ENCODE data around the gene METTL21A. TPM values are rescaled to one million over a fixed set of nuclear protein-coding genes. Genes with fewer than 3 reads are reported as not detected.

The METTL21A gene
- total and polyA plus RNA-seq, 2 of the 4 experiments (the other 2 are of a cell fraction), result 5.9 to 11.6 TPM

DNA sequence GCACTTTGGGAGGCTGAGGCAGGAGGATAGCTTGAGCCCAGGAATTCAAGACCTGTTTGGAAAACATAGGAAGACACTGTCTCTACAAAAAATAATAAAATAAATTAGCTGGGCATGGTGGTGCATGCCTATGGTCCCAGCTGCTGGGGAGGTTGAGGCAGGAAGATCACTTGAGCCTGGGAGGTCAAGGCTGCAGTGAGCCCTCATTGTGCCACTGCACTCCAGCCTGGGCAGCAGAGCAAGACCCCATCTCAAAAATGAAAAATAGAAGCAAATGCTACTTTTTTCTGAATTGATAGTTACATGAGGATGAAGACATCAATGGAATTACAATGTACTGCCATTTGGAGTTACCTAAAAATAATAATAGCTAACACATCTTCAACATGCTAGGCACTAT is 31.9 kb downstream of the METTL21A start:
- Histone ChIP-seq H4K5ac (ENCODE audit: low read depth, low read length) (no peak overlapping the region), H3K18ac (ENCODE audit: low read depth, low read length) (no peak overlapping the region), H2BK5ac (ENCODE audit: low read depth, low read length, poor library complexity, severe bottlenecking) (no peak overlapping the region), H2BK15ac (ENCODE audit: low read depth, low read length) (no peak overlapping the region), H4K8ac (ENCODE audit: low read depth in 2 of 2, low read length in 2 of 2) (no peak overlapping the region), H3K56ac (ENCODE audit: extremely low read depth, insufficient read depth, low read length) (no peak overlapping the region), H4K91ac (ENCODE audit: insufficient read depth, low read depth, low read length) (no peak overlapping the region), H3K36me3 (ENCODE audit: control insufficient read depth, insufficient read depth, low read length) (peaks cover 20% of the 10 kb centered on the region), H3K27me3 (ENCODE audit: control insufficient read depth, insufficient read depth, low read length) (no peaks in the 10 kb centered on the region), H4K20me1 (ENCODE audit: insufficient read depth, low read length) (no peaks in the 10 kb centered on the region), H3K79me1 (ENCODE audit: low read depth in 1 of 2, low read length in 2 of 2) (peaks cover 7 to 9% of the 10 kb centered on the region in 2 experiments; a peak in 2 of 4 replicates), H2BK20ac (ENCODE audit: low read depth, low read length) (no peak overlapping the region), H2AK9ac (replicated peaks; ENCODE audit: low read depth, low read length, poor library complexity) (no peak overlapping the region), H3K4ac (ENCODE audit: low read depth, low read length) (no peak overlapping the region), H3K27ac (ENCODE audit: insufficient read depth, low read length) (no peak overlapping the region), H3K23ac (ENCODE audit: low read depth, low read length) (no peak overlapping the region), H2AFZ (replicated peaks; ENCODE audit: low read length, poor library complexity) (no peak overlapping the region), H3K9me3 (ENCODE audit: control insufficient read depth, insufficient read depth, low read length) (peaks cover 4% of the 10 kb centered on the region; the same call in 1 of the 2 replicates), H3K9ac (ENCODE audit: low read depth, low read length) (no peak overlapping the region), H3K14ac (replicated peaks; ENCODE audit: low read depth, low read length) (no peak overlapping the region), H3K4me1 (ENCODE audit: control insufficient read depth, insufficient read depth, low read length) (no peaks in the 10 kb centered on the region), H3K9me1 (ENCODE audit: insufficient read depth, low read length) (no peaks in the 10 kb centered on the region), H2BK120ac (ENCODE audit: low read depth, low read length) (no peak overlapping the region), H3K4me2 (ENCODE audit: low read depth, low read length) (no peak overlapping the region), H2AK5ac (ENCODE audit: low read depth, low read length) (no peak overlapping the region), H3K4me3 (ENCODE audit: insufficient read depth, low read depth, low read length) (no peak overlapping the region)
- CTCF ChIA-PET, result no interaction called here
- DNase-seq (no peak), ATAC-seq (ENCODE audit: low read depth) (no peak)
- no peak for TF ChIP-seq MAZ (IDR thresholded peaks at IDR 0.05; ENCODE audit: borderline replicate concordance, low read depth, low read length)
- no peak for TF ChIP-seq RCOR1 (IDR thresholded peaks at IDR 0.05; ENCODE audit: insufficient replicate concordance, low read length)
- no peak for TF ChIP-seq BHLHE40 (IDR thresholded peaks at IDR 0.05; ENCODE audit: low read depth, low read length)
- TF ChIP-seq MAFK (IDR thresholded peaks at IDR 0.05; ENCODE audit: low read depth, low read length), result no peak
- dilution Hi-C loops (cut with HindIII; ENCODE audit: low sequenced_read_pairs, unreplicated experiment) (no loop called here), intact Hi-C loops (cut with micrococcal nuclease) (no loop called here), in situ Hi-C loops (cut with MboI; ENCODE audit: low sequenced_read_pairs) (no loop called here)
- BruUV-seq (replicated peaks), result no TSS peak
- POLR2A ChIA-PET (ENCODE audit: unreplicated experiment), result no interaction called here
